ENCODE measurements around the gene NTN1.

- no peak for TF ChIP-seq POLR2AphosphoS5 (IDR thresholded peaks at IDR 0.05)
- no peak for TF ChIP-seq EP300 (IDR thresholded peaks at IDR 0.05; ENCODE audit: low read depth)
- no peak for TF ChIP-seq CTCF (IDR thresholded peaks at IDR 0.05)
Measured at GRCh38 chr17:9199571-9200551, 178.6 kb downstream of the NTN1 start.
